Occipital lobe (tissue), 3 donors: ENCODE measurements around the gene ESPN. TPM values are rescaled to one million over a fixed set of nuclear protein-coding genes. Genes with fewer than 3 reads are reported as not detected.

Experiments
- DNase-seq: peaks from one replicate; lab custom pipeline; 2025; lab: John Stamatoyannopoulos, UW
- small RNA-seq: library from RNA; depleted of rRNA; stranded (forward); fragments of <200 nt; gene quantifications from one replicate; pipeline ENCODE3, GENCODE V24; 2014
- total RNA-seq: library from RNA; depleted of rRNA; stranded (reverse); fragments of >200 nt; gene quantifications from one replicate; pipeline ENCODE4 v1.2.3, GENCODE V29; 2014

The ESPN gene
- total RNA-seq, 1 donor from 2014 or later: not detected

DNA sequence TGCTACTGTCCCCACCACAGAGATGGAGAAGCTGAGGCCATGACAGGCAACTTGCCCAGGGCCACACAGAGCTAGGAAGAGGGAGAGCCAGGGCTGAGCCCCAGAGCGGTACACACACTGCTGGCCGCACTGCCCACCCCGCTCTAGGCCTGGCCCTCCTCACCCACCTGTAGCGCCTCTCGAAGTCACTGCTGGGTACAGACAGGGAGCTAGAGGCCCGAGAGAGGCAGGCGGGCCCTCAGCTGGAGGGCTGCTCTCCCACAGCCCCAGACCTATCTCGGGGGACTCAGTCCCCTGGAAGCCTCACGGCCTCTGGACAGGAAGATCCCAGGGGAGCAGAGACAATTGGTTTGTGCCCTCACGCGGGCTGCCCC, 84.2 kb downstream of the ESPN start:
- no peak for DNase-seq

DNA sequence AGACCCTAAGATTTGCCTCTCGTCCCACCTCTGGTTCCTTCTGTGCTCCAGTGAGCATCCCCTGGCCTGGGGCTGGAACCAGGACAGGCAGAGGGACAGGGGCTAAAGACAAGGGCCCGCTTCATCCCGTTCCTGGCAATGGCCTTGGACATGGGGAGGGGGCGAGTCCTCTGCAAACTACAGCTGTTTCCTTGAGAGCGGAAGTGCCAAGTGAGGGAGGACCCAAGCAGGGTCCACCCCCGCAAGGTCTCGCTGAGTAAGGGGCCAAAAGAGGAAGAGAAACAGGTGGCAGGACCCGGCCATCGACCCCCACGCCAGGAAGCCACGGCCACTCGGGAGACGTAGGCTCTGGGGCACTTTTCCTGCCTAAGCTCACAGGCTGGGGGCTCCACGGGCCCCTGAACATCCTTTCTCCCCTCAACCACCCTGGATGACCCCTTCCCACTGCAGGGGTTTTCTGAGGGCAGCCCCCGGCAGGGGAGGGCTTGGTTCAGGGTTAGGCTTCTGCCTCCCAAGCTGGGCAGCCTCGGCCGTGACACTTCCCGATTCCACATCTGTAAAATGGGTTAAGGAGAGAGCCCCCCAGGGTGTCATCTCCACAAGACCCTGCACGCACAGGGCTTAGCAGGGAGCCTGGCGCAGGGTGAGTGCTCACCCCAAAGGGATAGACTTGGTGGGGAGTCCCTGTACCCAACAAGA, 84.8 kb downstream of the ESPN start:
- no peak for DNase-seq

DNA sequence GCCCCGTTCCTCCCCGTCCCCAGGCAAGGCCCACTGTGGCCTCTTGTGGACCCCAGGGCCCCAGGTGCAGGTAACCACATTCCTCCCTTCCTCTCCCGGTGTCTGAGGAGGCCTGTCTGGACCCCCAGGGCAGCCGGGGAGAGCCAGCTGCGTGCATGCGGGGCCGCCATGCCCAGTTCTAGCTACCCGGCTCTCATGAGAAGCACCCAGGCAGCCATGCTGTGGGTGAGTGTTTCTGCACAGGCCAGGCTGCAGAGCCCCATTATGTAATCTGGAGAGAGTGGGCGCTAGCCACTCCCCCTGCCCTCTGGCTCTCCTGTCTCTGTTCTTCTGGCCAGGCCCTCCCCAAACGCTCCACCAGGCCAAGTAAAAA, 85.3 kb downstream of the ESPN start:
- DNase-seq: no peak

DNA sequence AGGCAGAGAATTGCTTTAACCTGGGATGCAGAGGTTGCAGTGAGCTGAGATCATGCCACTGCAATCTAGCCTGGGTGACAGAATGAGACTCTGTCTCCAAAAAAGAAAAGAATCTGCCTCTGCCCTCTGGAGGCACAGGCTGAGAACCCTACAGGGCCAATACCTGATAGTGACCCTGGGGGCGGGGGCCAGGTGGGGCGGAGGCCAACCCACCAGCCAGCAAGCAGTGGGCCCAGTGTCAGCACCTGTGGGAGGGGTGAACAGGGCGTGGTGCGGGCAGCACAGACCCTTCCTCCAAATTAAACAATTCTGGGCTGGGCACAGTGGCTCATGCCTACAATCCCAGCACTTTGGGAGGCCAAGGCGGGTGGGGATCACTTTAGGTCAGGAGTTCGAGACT, 85.9 kb downstream of the ESPN start:
- DNase-seq: no peak

Small RNA genes within 50 kb of the gene (small RNA-seq; reads per million reads assigned to genes)
- gene MIR4252: not detected

Other genes starting within 250 kb of the ESPN start
- 40.9 TPM for gene CHD5, start 244.5 kb upstream of the ESPN start, total RNA-seq
- gene RPL22, start 225.2 kb upstream of the ESPN start, total RNA-seq: 371 TPM
- 8.7 TPM for gene RNF207, start 218.7 kb upstream of the ESPN start, total RNA-seq
- gene ICMT, start 188.8 kb upstream of the ESPN start, total RNA-seq: 21.7 TPM
- not detected for gene HES3, start 180.6 kb upstream of the ESPN start, total RNA-seq
- gene GPR153, start 163.7 kb upstream of the ESPN start, total RNA-seq: 25.3 TPM
- gene ACOT7, start 31.0 kb upstream of the ESPN start, total RNA-seq: 27.0 TPM
- 0.16 TPM for gene HES2, start 4.9 kb upstream of the ESPN start, total RNA-seq
- gene TNFRSF25, start 41.4 kb downstream of the ESPN start, total RNA-seq: 9.5 TPM
- gene PLEKHG5, start 66.9 kb downstream of the ESPN start, total RNA-seq: 25.6 TPM
- gene NOL9, start 129.7 kb downstream of the ESPN start, total RNA-seq: 34.0 TPM
- not detected for gene TAS1R1, start 130.5 kb downstream of the ESPN start, total RNA-seq
- gene ZBTB48, start 155.2 kb downstream of the ESPN start, total RNA-seq: 15.1 TPM
- 8.7 TPM for gene KLHL21, start 178.1 kb downstream of the ESPN start, total RNA-seq
- gene PHF13, start 189.0 kb downstream of the ESPN start, total RNA-seq: 17.0 TPM
- gene THAP3, start 200.1 kb downstream of the ESPN start, total RNA-seq: 23.7 TPM